Epithelial cell of proximal tubule (primary cell): ENCODE measurements around the gene CKAP2L. TPM values are rescaled to one million over a fixed set of nuclear protein-coding genes. Genes with fewer than 3 reads are reported as not detected.

Experiments used
- DNase-seq: peaks from one replicate; pipeline ENCODE4 v3.0.0-alpha.2; 2011; ENCODE audit warnings: low read depth
- H3K4me3 ChIP-seq: 2 replicates; pipeline ENCODE4 v1.5.1; 2011; ENCODE audit warnings: low read depth, mild to moderate bottlenecking, low read length
- total RNA-seq: library from RNA; depleted of rRNA; stranded (reverse); fragments of >200 nt; gene quantifications from 2 replicates; pipeline ENCODE4 v1.2.3, GENCODE V29; 2015
- TF ChIP-seq, protein P1 (sequence below): conservative IDR thresholded peaks from 2 replicates; pipeline ENCODE4 v1.5.1; 2012; ENCODE audit warnings: low read depth, mild to moderate bottlenecking, low read length

The CKAP2L gene
- total RNA-seq, 1 donor from 2014 or later, result 23.4 TPM

DNA sequence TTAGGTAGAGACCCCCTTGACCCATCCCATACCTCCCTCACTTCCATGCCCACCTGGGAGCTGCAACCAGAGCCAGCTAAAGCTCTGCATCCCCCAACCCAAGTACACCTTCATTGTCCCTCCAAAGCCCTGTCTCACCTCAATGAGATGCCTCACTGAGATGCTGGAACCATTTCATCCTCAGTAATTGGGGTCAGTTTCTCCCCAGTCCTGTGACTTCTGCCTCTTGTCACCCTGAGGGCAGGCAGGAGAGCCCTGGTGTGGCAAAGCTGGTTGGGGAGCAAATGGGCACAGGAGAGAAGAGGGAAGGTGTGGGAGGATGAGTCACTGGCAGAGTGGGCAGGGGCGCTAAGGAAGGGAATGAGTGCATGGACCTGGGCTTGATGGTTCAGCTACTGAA, 71.5 kb downstream of the CKAP2L start:
- TF ChIP-seq, protein P1, sequence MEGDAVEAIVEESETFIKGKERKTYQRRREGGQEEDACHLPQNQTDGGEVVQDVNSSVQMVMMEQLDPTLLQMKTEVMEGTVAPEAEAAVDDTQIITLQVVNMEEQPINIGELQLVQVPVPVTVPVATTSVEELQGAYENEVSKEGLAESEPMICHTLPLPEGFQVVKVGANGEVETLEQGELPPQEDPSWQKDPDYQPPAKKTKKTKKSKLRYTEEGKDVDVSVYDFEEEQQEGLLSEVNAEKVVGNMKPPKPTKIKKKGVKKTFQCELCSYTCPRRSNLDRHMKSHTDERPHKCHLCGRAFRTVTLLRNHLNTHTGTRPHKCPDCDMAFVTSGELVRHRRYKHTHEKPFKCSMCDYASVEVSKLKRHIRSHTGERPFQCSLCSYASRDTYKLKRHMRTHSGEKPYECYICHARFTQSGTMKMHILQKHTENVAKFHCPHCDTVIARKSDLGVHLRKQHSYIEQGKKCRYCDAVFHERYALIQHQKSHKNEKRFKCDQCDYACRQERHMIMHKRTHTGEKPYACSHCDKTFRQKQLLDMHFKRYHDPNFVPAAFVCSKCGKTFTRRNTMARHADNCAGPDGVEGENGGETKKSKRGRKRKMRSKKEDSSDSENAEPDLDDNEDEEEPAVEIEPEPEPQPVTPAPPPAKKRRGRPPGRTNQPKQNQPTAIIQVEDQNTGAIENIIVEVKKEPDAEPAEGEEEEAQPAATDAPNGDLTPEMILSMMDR, result no peak
- H3K4me3 ChIP-seq, result no peak overlapping the region
- no peak for DNase-seq

DNA sequence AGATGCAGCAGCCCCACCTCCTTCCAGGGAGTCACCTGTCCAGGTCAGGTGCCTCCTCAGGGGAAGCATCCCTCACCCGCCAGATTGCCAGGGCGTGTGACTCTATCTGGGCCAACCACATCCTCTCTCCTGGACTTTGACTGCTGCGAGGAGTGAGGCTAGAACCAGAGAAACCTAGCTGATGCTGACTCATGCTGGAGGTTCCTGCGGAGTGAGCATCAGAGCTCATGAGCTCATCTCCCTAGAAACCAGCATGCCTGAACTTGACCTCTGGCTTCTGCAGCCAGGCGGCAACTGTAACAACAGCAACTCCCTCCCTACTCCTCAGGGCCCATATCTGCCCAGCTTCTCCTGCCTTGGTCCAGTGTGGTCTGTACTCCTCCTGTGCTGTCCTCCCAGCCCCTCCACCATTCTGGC, 71.9 kb downstream of the CKAP2L start:
- H3K4me3 ChIP-seq, result no peak overlapping the region
- TF ChIP-seq, protein P1, result no peak
- peak; percentile 97 for DNase-seq

DNA sequence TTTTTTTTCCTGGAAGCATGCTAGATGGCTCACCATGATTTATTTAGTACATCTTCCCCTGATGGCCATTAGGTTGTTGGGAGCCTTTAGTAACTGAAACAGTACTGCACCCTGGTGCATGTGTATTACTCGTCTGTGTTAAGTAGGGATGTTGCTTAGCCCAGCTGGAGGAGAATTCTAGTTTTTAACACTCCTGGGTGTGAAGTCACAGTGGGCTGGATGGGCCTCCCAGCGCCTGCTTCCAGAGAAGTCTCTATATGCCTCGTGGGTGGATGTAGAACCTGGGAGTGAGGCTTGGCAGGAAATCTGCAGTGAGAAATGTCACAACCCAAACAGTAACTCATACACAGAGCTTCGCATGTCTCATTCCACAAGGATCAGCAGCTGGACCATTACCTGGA, 72.5 kb downstream of the CKAP2L start:
- no peak for DNase-seq
- H3K4me3 ChIP-seq, result no peak overlapping the region
- TF ChIP-seq, protein P1, result no peak

- H3K4me3 ChIP-seq, result no peak overlapping the region
- DNase-seq, result peak; percentile 59
- TF ChIP-seq, protein P1, result peak; percentile 67
These were observed 73.5 kb downstream of the CKAP2L start for GRCh38 chr2:112690853-112691401.

GRCh38 chr2:112688086-112688880, 76.1 kb downstream of the CKAP2L start:
- no peak for DNase-seq
- TF ChIP-seq, protein P1, result no peak
- no peak overlapping the region for H3K4me3 ChIP-seq

GRCh38 chr2:112687522-112687921, 76.9 kb downstream of the CKAP2L start:
- DNase-seq, result no peak
- TF ChIP-seq, protein P1, result no peak
- H3K4me3 ChIP-seq, result no peak overlapping the region

Other genes with a start within 250 kb of the CKAP2L start
- gene POLR1B, start 222.1 kb downstream of the CKAP2L start, total RNA-seq, result 9.7 and 26.3 TPM in 2 replicates
- gene CHCHD5, start 180.0 kb downstream of the CKAP2L start, total RNA-seq, result 30.4 and 42.3 TPM in 2 replicates
- 60.1 and 89.7 TPM in 2 replicates for gene SLC20A1, start 118.7 kb downstream of the CKAP2L start, total RNA-seq
- not detected in 2 replicates for gene NT5DC4, start 43.6 kb downstream of the CKAP2L start, total RNA-seq
- gene IL1A, start 19.9 kb upstream of the CKAP2L start, total RNA-seq, result 1.4 TPM in 2 replicates
- 0.65 TPM in 1 of 2 replicates, not detected in the other for gene IL1B, start 72.2 kb upstream of the CKAP2L start, total RNA-seq
- gene IL37, start 146.6 kb upstream of the CKAP2L start, total RNA-seq, result not detected in 2 replicates
- not detected in 2 replicates for gene IL36G, start 213.4 kb upstream of the CKAP2L start, total RNA-seq
- not detected in 2 replicates for gene IL36A, start 240.8 kb upstream of the CKAP2L start, total RNA-seq